OCI-LY7 (cell line): ENCODE results near the gene TRIM29. TPM values are rescaled to one million over a fixed set of nuclear protein-coding genes. Genes with fewer than 3 reads are reported as not detected.

Source experiments
- BruUV-seq: library from RNA; stranded (reverse); fragments of 400-500 nt; replicated peaks from 2 replicates; lab custom pipeline; 2021; lab: Mats Ljungman, UMichigan
- CTCF ChIA-PET: fragments of 300-600 bp; sonication (Branson Sonifier 250); formaldehyde crosslinking; loops from one replicate; lab custom pipeline; 2022; ENCODE audit warnings: antibody characterized with exemption; ENCODE audit not compliant: unreplicated experiment; lab: Charles Lee
- POLR2A ChIA-PET: fragments of 300-600 bp; sonication (Branson Sonifier 250); formaldehyde crosslinking; loops from one replicate; lab custom pipeline; 2022; ENCODE audit warnings: antibody characterized with exemption; lab: Charles Lee
- DNase-seq: peaks from one replicate; pipeline ENCODE4 v3.0.0-alpha.2; 2015; ENCODE audit warnings: low spot score
- H2AFZ ChIP-seq: fragments of 200-600 bp; sonication (generic), shearing (Covaris generic); 2 replicates; pipeline ENCODE4 v1.6.1; 2014; ENCODE audit warnings: mild to moderate bottlenecking, antibody characterized with exemption, low read length, moderate library complexity
- H3K27ac ChIP-seq: fragments of 200-600 bp; sonication (generic); 2 replicates; pipeline ENCODE4 v1.5.1; 2014; ENCODE audit warnings: mixed run types, low read depth, mild to moderate bottlenecking, moderate library complexity, low read length, inconsistent platforms; ENCODE audit not compliant: poor library complexity, severe bottlenecking
- H3K36me3 ChIP-seq: fragments of 200-600 bp; sonication (generic); 2 replicates; pipeline ENCODE4 v1.6.1; 2014; ENCODE audit warnings: mild to moderate bottlenecking, antibody characterized with exemption, low read length, moderate library complexity, mixed read lengths; ENCODE audit not compliant: insufficient read depth
- H3K4me1 ChIP-seq: fragments of 200-600 bp; sonication (generic); 2 replicates; pipeline ENCODE4 v1.5.1; 2014; ENCODE audit warnings: mild to moderate bottlenecking, low read length; ENCODE audit not compliant: insufficient read depth, poor library complexity, severe bottlenecking
- H3K4me2 ChIP-seq: fragments of 200-600 bp; sonication (generic); 2 replicates; pipeline ENCODE4 v1.6.1; 2014; ENCODE audit warnings: mild to moderate bottlenecking, low read length
- H3K4me3 ChIP-seq: fragments of 200-600 bp; sonication (generic); 2 replicates; pipeline ENCODE4 v1.5.1; 2014; ENCODE audit warnings: mild to moderate bottlenecking, low read depth, low read length; ENCODE audit not compliant: poor library complexity, severe bottlenecking
- H3K79me2 ChIP-seq: fragments of 200-600 bp; sonication (generic); 2 replicates; pipeline ENCODE4 v1.6.1; 2016; ENCODE audit warnings: low read depth, mild to moderate bottlenecking, low read length, moderate library complexity, mixed read lengths; ENCODE audit not compliant: insufficient read depth
- H3K9me2 ChIP-seq: fragments of 200-600 bp; sonication (generic); 2 replicates; pipeline ENCODE4 v1.6.1; 2016; ENCODE audit warnings: mild to moderate bottlenecking, low read length, mixed read lengths; ENCODE audit not compliant: insufficient read depth
- H3K9me3 ChIP-seq: fragments of 200-600 bp; sonication (generic); 2 replicates; pipeline ENCODE4 v1.6.1; 2014; ENCODE audit warnings: mild to moderate bottlenecking, mixed run types, low read length, mixed read lengths
- H4K20me1 ChIP-seq: fragments of 200-600 bp; sonication (generic); 2 replicates; pipeline ENCODE4 v1.6.1; 2014; ENCODE audit warnings: mild to moderate bottlenecking, antibody characterized with exemption, low read length, moderate library complexity, mixed read lengths; ENCODE audit not compliant: insufficient read depth
- CTCF ChIP-seq: fragments of 200-600 bp; sonication (generic); conservative IDR thresholded peaks from 2 replicates; pipeline ENCODE4 v1.5.1; 2014; ENCODE audit warnings: mild to moderate bottlenecking, antibody characterized with exemption, low read length, moderate library complexity, mixed read lengths
- EZH2phosphoT487 ChIP-seq: fragments of 200-600 bp; sonication (generic); IDR thresholded peaks from 2 replicates; pipeline ENCODE4 v1.6.1; 2018; ENCODE audit warnings: low read depth, borderline replicate concordance, mild to moderate bottlenecking, mixed run types, antibody characterized with exemption, low read length, moderate library complexity, mixed read lengths
- intact Hi-C: fragments of 100-400 bp; cut with micrococcal nuclease; formaldehyde crosslinking; loops from one replicate; pipeline ENCODE4 v1.10.0; 2022; ENCODE audit not compliant: unreplicated experiment
- total RNA-seq, 2 experiments: library from RNA; depleted of rRNA in 1 of 2; stranded (reverse); fragments of >200 nt in 1 of 2; shearing (Covaris generic) in 1 of 2; gene quantifications; 2 replicates each; pipeline ENCODE4 v1.2.3, GENCODE V29; 2014 to 2022

TRIM29 gene
- total RNA-seq, 2 experiments from 2014 or later: not detected

DNA sequence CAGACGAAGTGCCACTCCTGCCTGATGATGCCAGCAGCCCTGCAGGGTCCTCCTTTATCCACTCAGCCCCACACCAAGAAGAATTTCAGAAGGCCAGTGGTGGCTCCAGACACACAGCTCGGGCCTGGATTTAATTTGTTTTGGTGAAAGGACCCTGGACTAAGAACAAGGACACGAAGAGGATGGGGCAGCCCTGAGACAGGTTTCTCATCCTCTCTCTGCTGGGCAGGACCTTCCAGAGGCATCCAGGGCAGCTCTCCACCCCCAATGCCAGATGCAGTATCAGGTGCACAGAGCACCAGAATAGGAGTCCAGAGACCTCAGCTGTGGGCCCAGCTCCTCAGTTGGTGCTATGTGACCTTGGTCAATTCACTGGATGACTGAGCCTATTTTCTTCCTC, 72.0 kb downstream of the TRIM29 start:
- Histone ChIP-seq H2AFZ (no peak overlapping the region), H3K4me2 (no peak overlapping the region), H3K36me3 (no peaks in the 10 kb centered on the region), H3K4me1 (no peaks in the 10 kb centered on the region), H4K20me1 (no peaks in the 10 kb centered on the region), H3K27ac (no peak overlapping the region), H3K9me3 (no peaks in the 10 kb centered on the region), H3K4me3 (no peak overlapping the region), H3K9me2 (no peaks in the 10 kb centered on the region), H3K79me2 (no peaks in the 10 kb centered on the region)
- intact Hi-C loops: no loop called here
- BruUV-seq: no TSS peak
- no peak for DNase-seq
- CTCF ChIA-PET: no interaction called here
- POLR2A ChIA-PET: interaction anchor here (1.1 kb wide), 1 partner anchor 18 kb away, joined by 3 read pairs; no protein-coding TSS in a partner anchor
- no peak for TF ChIP-seq CTCF

DNA sequence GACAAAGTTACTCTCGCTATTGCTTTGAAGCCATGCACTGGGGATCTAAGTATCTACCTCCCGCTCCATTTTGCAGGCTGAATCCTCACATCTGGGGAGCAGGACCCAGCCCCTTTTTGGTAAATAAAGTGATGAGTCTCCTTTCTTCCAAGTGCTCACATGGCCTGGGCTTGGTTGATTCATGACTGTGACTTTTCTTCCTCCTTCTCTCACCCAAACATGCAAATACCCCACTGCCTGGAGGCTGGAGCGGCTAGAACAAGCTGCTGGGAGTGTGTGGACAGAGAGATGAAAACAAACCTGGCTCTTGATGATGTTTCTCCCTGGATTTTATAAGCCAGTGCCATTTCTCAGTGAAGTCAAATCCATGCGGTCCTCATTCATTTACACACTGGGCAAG, 72.7 kb downstream of the TRIM29 start:
- intact Hi-C loops: no loop called here
- Histone ChIP-seq H3K27ac (no peak overlapping the region), H3K9me3 (no peaks in the 10 kb centered on the region), H3K4me1 (no peaks in the 10 kb centered on the region), H4K20me1 (no peaks in the 10 kb centered on the region), H3K4me2 (no peak overlapping the region), H3K79me2 (no peaks in the 10 kb centered on the region), H2AFZ (no peak overlapping the region), H3K36me3 (no peaks in the 10 kb centered on the region), H3K4me3 (no peak overlapping the region), H3K9me2 (no peaks in the 10 kb centered on the region)
- ChIA-PET CTCF (no interaction called here), POLR2A (interaction anchor here (0.6 kb wide), 1 partner anchor 674 kb away, joined by 3 read pairs; no protein-coding TSS in a partner anchor)
- DNase-seq: no peak
- TF ChIP-seq CTCF (no peak), EZH2phosphoT487 (no peak)
- BruUV-seq: no TSS peak

DNA sequence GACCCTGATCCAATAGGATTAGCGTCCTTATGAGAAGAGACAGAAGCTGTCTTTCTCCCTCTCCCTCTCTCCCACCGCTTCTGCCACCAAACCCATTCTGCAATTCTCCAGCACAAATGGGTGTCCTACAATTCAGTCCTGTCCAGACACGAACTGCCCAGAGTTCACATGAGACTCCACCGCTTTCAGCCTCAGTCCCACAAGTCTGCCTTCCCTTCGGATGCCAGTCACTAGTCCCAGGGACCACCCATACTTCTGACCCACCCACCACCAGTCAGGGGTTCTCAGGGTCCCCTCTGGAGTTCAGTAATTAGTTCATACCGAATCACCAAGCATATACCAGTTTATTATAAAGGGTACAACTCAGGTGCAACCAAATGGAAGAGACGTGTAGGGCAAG, 73.6 kb downstream of the TRIM29 start:
- Histone ChIP-seq H3K36me3 (no peaks in the 10 kb centered on the region), H3K9me2 (no peaks in the 10 kb centered on the region), H3K27ac (no peak overlapping the region), H2AFZ (no peak overlapping the region), H3K4me2 (no peak overlapping the region), H3K4me1 (no peaks in the 10 kb centered on the region), H3K9me3 (no peaks in the 10 kb centered on the region), H3K79me2 (no peaks in the 10 kb centered on the region), H4K20me1 (no peaks in the 10 kb centered on the region), H3K4me3 (no peak overlapping the region)
- CTCF ChIA-PET: no interaction called here
- POLR2A ChIA-PET: no interaction called here
- intact Hi-C loops: no loop called here
- BruUV-seq: no TSS peak
- no peak for TF ChIP-seq CTCF
- DNase-seq: no peak
